Measurements from ENCODE around the gene LRRC40. TPM values are rescaled to one million over a fixed set of nuclear protein-coding genes. Genes with fewer than 3 reads are reported as not detected.

LRRC40 gene
- total and polyA plus RNA-seq, 2 donors, result 16.3 to 22.2 TPM

- H3K27ac ChIP-seq (ENCODE audit: low read depth in 1 of 2, low read length in 1 of 2), result peak overlapping the region in 1 of 2 donors; percentile 20
- H3K4me1 ChIP-seq (ENCODE audit: control insufficient read depth in 2 of 2, insufficient read depth in 2 of 2, low read length in 2 of 2), result peaks cover 0 to 4% of the 10 kb centered on the region in 2 donors
- no peak overlapping the region for H3K4me3 ChIP-seq (ENCODE audit: low read length in 2 of 2)
- H3K27me3 ChIP-seq (ENCODE audit: control insufficient read depth in 2 of 2, insufficient read depth in 1 of 2, low read length in 1 of 2), result no peaks in the 10 kb centered on the region
- H3K9me3 ChIP-seq (ENCODE audit: control insufficient read depth in 2 of 2, insufficient read depth in 1 of 2, low read length in 1 of 2), result no peaks in the 10 kb centered on the region
- 70% methylated on average over 1 of the region's 1 CpG for WGBS
- H3K36me3 ChIP-seq (ENCODE audit: control insufficient read depth in 2 of 2, insufficient read depth in 2 of 2, low read length in 1 of 2), result peaks cover 15 to 67% of the 10 kb centered on the region in 2 donors
- DNase-seq (ENCODE audit: low read depth in 6 of 9, low spot score in 9 of 9), result peak in 2 of 9 donors; percentile 8 to 33
Observed at GRCh38 chr1:70227439-70227838, 22.1 kb upstream of the LRRC40 start.

GRCh38 chr1:70224954-70225353, 19.6 kb upstream of the LRRC40 start:
- no peak for DNase-seq (ENCODE audit: low read depth in 6 of 9, low spot score in 9 of 9)
- Histone ChIP-seq H3K9me3 (ENCODE audit: control insufficient read depth in 2 of 2, insufficient read depth in 1 of 2, low read length in 1 of 2) (no peaks in the 10 kb centered on the region), H3K27ac (ENCODE audit: low read depth in 1 of 2, low read length in 1 of 2) (no peak overlapping the region), H3K36me3 (ENCODE audit: control insufficient read depth in 2 of 2, insufficient read depth in 2 of 2, low read length in 1 of 2) (peaks cover 7 to 44% of the 10 kb centered on the region in 2 donors), H3K4me3 (ENCODE audit: low read length in 2 of 2) (no peak overlapping the region), H3K4me1 (ENCODE audit: control insufficient read depth in 2 of 2, insufficient read depth in 2 of 2, low read length in 2 of 2) (peaks cover 4% of the 10 kb centered on the region in 2 donors), H3K27me3 (ENCODE audit: control insufficient read depth in 2 of 2, insufficient read depth in 1 of 2, low read length in 1 of 2) (no peaks in the 10 kb centered on the region)
- WGBS, result 98% methylated on average over 2 of the region's 2 CpGs

GRCh38 chr1:70222716-70223235, 17.4 kb upstream of the LRRC40 start:
- Histone ChIP-seq H3K27ac (ENCODE audit: low read depth in 1 of 2, low read length in 1 of 2) (no peak overlapping the region), H3K27me3 (ENCODE audit: control insufficient read depth in 2 of 2, insufficient read depth in 1 of 2, low read length in 1 of 2) (no peaks in the 10 kb centered on the region), H3K4me3 (ENCODE audit: low read length in 2 of 2) (peak overlapping the region in 1 of 2 donors; percentile 73), H3K4me1 (ENCODE audit: control insufficient read depth in 2 of 2, insufficient read depth in 2 of 2, low read length in 2 of 2) (peaks cover 4% of the 10 kb centered on the region in 2 donors), H3K36me3 (ENCODE audit: control insufficient read depth in 2 of 2, insufficient read depth in 2 of 2, low read length in 1 of 2) (peaks cover 3 to 38% of the 10 kb centered on the region in 2 donors), H3K9me3 (ENCODE audit: control insufficient read depth in 2 of 2, insufficient read depth in 1 of 2, low read length in 1 of 2) (no peaks in the 10 kb centered on the region)
- WGBS, result 59% methylated on average over 3 of the region's 3 CpGs
- no peak for DNase-seq (ENCODE audit: low read depth in 6 of 9, low spot score in 9 of 9)

- peaks cover 3 to 36% of the 10 kb centered on the region in 2 donors for H3K36me3 ChIP-seq (ENCODE audit: control insufficient read depth in 2 of 2, insufficient read depth in 2 of 2, low read length in 1 of 2)
- H3K4me3 ChIP-seq (ENCODE audit: low read length in 2 of 2), result peak within 1 kb of the TSS; percentile 59 to 73
- peak; percentile 80 to 98 (median 95) for DNase-seq (ENCODE audit: low read depth in 6 of 9, low spot score in 9 of 9)
- peak within 1 kb of the TSS; percentile 95 to 98 for H3K27ac ChIP-seq (ENCODE audit: low read depth in 1 of 2, low read length in 1 of 2)
- H3K4me1 ChIP-seq (ENCODE audit: control insufficient read depth in 2 of 2, insufficient read depth in 2 of 2, low read length in 2 of 2), result peaks cover 0 to 4% of the 10 kb centered on the region in 2 donors
- H3K27me3 ChIP-seq (ENCODE audit: control insufficient read depth in 2 of 2, insufficient read depth in 1 of 2, low read length in 1 of 2), result no peaks in the 10 kb centered on the region
- no peaks in the 10 kb centered on the region for H3K9me3 ChIP-seq (ENCODE audit: control insufficient read depth in 2 of 2, insufficient read depth in 1 of 2, low read length in 1 of 2)
- under 1% methylated on average over 74 of the region's 74 CpGs for WGBS
Observed at GRCh38 chr1:70221238-70222121, 16.1 kb upstream of the LRRC40 start, which contains the start of gene SRSF11. TSS of gene SRSF11 (plus strand) at chr1:70221380. CDS start at chr1:70221637, 257 bp downstream.

GRCh38 chr1:70220517-70221237, 15.3 kb upstream of the LRRC40 start:
- peaks cover 0 to 4% of the 10 kb centered on the region in 2 donors for H3K4me1 ChIP-seq (ENCODE audit: control insufficient read depth in 2 of 2, insufficient read depth in 2 of 2, low read length in 2 of 2)
- DNase-seq (ENCODE audit: low read depth in 6 of 9, low spot score in 9 of 9), result no peak
- H3K36me3 ChIP-seq (ENCODE audit: control insufficient read depth in 2 of 2, insufficient read depth in 2 of 2, low read length in 1 of 2), result peaks cover 5 to 35% of the 10 kb centered on the region in 2 donors
- no peaks in the 10 kb centered on the region for H3K9me3 ChIP-seq (ENCODE audit: control insufficient read depth in 2 of 2, insufficient read depth in 1 of 2, low read length in 1 of 2)
- peak overlapping the region; percentile 59 to 73 for H3K4me3 ChIP-seq (ENCODE audit: low read length in 2 of 2)
- peak overlapping the region; percentile 55 to 98 for H3K27ac ChIP-seq (ENCODE audit: low read depth in 1 of 2, low read length in 1 of 2)
- no peaks in the 10 kb centered on the region for H3K27me3 ChIP-seq (ENCODE audit: control insufficient read depth in 2 of 2, insufficient read depth in 1 of 2, low read length in 1 of 2)
- 61% methylated on average over 17 of the region's 17 CpGs for WGBS

- Histone ChIP-seq H3K27me3 (ENCODE audit: control insufficient read depth in 2 of 2, insufficient read depth in 1 of 2, low read length in 1 of 2) (no peaks in the 10 kb centered on the region), H3K27ac (ENCODE audit: low read depth in 1 of 2, low read length in 1 of 2) (no peak overlapping the region), H3K9me3 (ENCODE audit: control insufficient read depth in 2 of 2, insufficient read depth in 1 of 2, low read length in 1 of 2) (no peaks in the 10 kb centered on the region), H3K4me1 (ENCODE audit: control insufficient read depth in 2 of 2, insufficient read depth in 2 of 2, low read length in 2 of 2) (peaks cover 0 to 4% of the 10 kb centered on the region in 2 donors), H3K36me3 (ENCODE audit: control insufficient read depth in 2 of 2, insufficient read depth in 2 of 2, low read length in 1 of 2) (peaks cover 6 to 29% of the 10 kb centered on the region in 2 donors), H3K4me3 (ENCODE audit: low read length in 2 of 2) (no peak overlapping the region)
- WGBS, result 90% methylated on average over 2 of the region's 2 CpGs
- DNase-seq (ENCODE audit: low read depth in 6 of 9, low spot score in 9 of 9), result no peak
Observed at GRCh38 chr1:70220015-70220414, 14.6 kb upstream of the LRRC40 start.

- Histone ChIP-seq H3K9me3 (ENCODE audit: control insufficient read depth in 2 of 2, insufficient read depth in 1 of 2, low read length in 1 of 2) (no peaks in the 10 kb centered on the region), H3K4me3 (ENCODE audit: low read length in 2 of 2) (no peak overlapping the region), H3K4me1 (ENCODE audit: control insufficient read depth in 2 of 2, insufficient read depth in 2 of 2, low read length in 2 of 2) (peaks cover 1 to 10% of the 10 kb centered on the region in 2 donors), H3K36me3 (ENCODE audit: control insufficient read depth in 2 of 2, insufficient read depth in 2 of 2, low read length in 1 of 2) (peaks cover 6 to 17% of the 10 kb centered on the region in 2 donors), H3K27ac (ENCODE audit: low read depth in 1 of 2, low read length in 1 of 2) (no peak overlapping the region), H3K27me3 (ENCODE audit: control insufficient read depth in 2 of 2, insufficient read depth in 1 of 2, low read length in 1 of 2) (no peaks in the 10 kb centered on the region)
- DNase-seq (ENCODE audit: low read depth in 6 of 9, low spot score in 9 of 9), result no peak
Observed at GRCh38 chr1:70211541-70211940, 6.2 kb upstream of the LRRC40 start.

- no peaks in the 10 kb centered on the region for H3K9me3 ChIP-seq (ENCODE audit: control insufficient read depth in 2 of 2, insufficient read depth in 1 of 2, low read length in 1 of 2)
- no peak for DNase-seq (ENCODE audit: low read depth in 6 of 9, low spot score in 9 of 9)
- no peaks in the 10 kb centered on the region for H3K27me3 ChIP-seq (ENCODE audit: control insufficient read depth in 2 of 2, insufficient read depth in 1 of 2, low read length in 1 of 2)
- H3K4me1 ChIP-seq (ENCODE audit: control insufficient read depth in 2 of 2, insufficient read depth in 2 of 2, low read length in 2 of 2), result peaks cover 3 to 11% of the 10 kb centered on the region in 2 donors
- WGBS, result 95% methylated on average over 1 of the region's 1 CpG
- H3K36me3 ChIP-seq (ENCODE audit: control insufficient read depth in 2 of 2, insufficient read depth in 2 of 2, low read length in 1 of 2), result peaks cover 5 to 17% of the 10 kb centered on the region in 2 donors
- no peak overlapping the region for H3K4me3 ChIP-seq (ENCODE audit: low read length in 2 of 2)
- H3K27ac ChIP-seq (ENCODE audit: low read depth in 1 of 2, low read length in 1 of 2), result no peak overlapping the region
Observed at GRCh38 chr1:70210820-70211219, 5.4 kb upstream of the LRRC40 start.

All from thymus (tissue), 11 donors.